H1 (cell line): ENCODE results near the gene DCTPP1. TPM values are rescaled to one million over a fixed set of nuclear protein-coding genes. Genes with fewer than 3 reads are reported as not detected.
"Not testable (repeated sequence)": the region's sequence is repeated elsewhere in the genome, so short reads cannot be mapped to it uniquely, and the experiment has no call there.

Experiments
- CTCF ChIA-PET: fragments of 300-600 bp; sonication (Branson Sonifier 250); formaldehyde crosslinking; loops from one replicate; lab custom pipeline; 2021; ENCODE audit not compliant: partially characterized antibody; lab: Charles Lee
- POLR2A ChIA-PET: fragments of 300-600 bp; sonication (Branson Sonifier 250); formaldehyde crosslinking; loops from one replicate; lab custom pipeline; 2021; ENCODE audit warnings: inconsistent platforms; ENCODE audit not compliant: partially characterized antibody; lab: Charles Lee
- DNase-seq, 2 experiments: peaks; one replicate each; pipeline versions ENCODE4 v3.0.0 to v3.0.0-alpha.2; 2010 to 2022; ENCODE audit warnings: low spot score in 2 of 2, low read depth in 1 of 2, mixed read lengths in 1 of 2
- FAIRE-seq: peaks from 2 replicates; lab custom pipeline; 2011; peaks lifted over from hg19 to GRCh38; lab: Jason Lieb, UNC
- H2AFZ ChIP-seq: 2 replicates; pipeline ENCODE4 v1.8.1; 2012; ENCODE audit warnings: low read length, inconsistent platforms
- H2AK5ac ChIP-seq: 2 replicates; pipeline ENCODE4 v1.6.1; 2013; ENCODE audit warnings: low read depth, low read length
- H2BK120ac ChIP-seq: replicated peaks from 2 replicates; pipeline ENCODE3; 2013; ENCODE audit warnings: low read depth, low read length, inconsistent platforms
- H2BK12ac ChIP-seq: 2 replicates; pipeline ENCODE4 v1.6.1; 2013; ENCODE audit warnings: low read depth, low read length
- H2BK15ac ChIP-seq: 2 replicates; pipeline ENCODE4 v1.6.1; 2013; ENCODE audit warnings: low read length
- H2BK20ac ChIP-seq: 2 replicates; pipeline ENCODE4 v1.6.1; 2013; ENCODE audit warnings: low read length
- H2BK5ac ChIP-seq: 2 replicates; pipeline ENCODE4 v1.6.1; 2013; ENCODE audit warnings: low read depth, low read length
- H3K14ac ChIP-seq: 2 replicates; pipeline ENCODE4 v1.6.1; 2013; ENCODE audit warnings: inconsistent platforms; ENCODE audit not compliant: insufficient read length
- H3K18ac ChIP-seq: 2 replicates; pipeline ENCODE4 v1.6.1; 2013; ENCODE audit warnings: low read length; ENCODE audit errors: extremely low read depth
- H3K23ac ChIP-seq: 2 replicates; pipeline ENCODE4 v1.6.1; 2013; ENCODE audit warnings: inconsistent platforms; ENCODE audit not compliant: insufficient read length
- H3K23me2 ChIP-seq: 2 replicates; pipeline ENCODE4 v1.6.1; 2013; ENCODE audit warnings: low read depth, low read length
- H3K27ac ChIP-seq: 2 replicates; pipeline ENCODE4 v1.6.1; 2011; ENCODE audit warnings: low read depth, low read length, inconsistent platforms
- H3K27me3 ChIP-seq, 4 experiments: replicated peaks in 1 of 4; 1 replicate in 1 of 4; 2 replicates in 3 of 4; pipeline versions ENCODE4 v1.6.1 to v1.8.1; 2011 to 2013; ENCODE audit warnings: low read length in 3 of 4, mild to moderate bottlenecking in 3 of 4, inconsistent platforms in 2 of 4, mixed read lengths in 2 of 4, moderate library complexity in 1 of 4; ENCODE audit not compliant: control insufficient read depth in 3 of 4, insufficient read depth in 3 of 4; ENCODE audit errors: extremely low read depth in 1 of 4
- H3K36me3 ChIP-seq, 4 experiments: 2 replicates each; pipeline versions ENCODE4 v1.6.1 to v1.8.1; 2011 to 2013; ENCODE audit warnings: mild to moderate bottlenecking in 4 of 4, low read length in 3 of 4, moderate library complexity in 2 of 4, control low read depth in 1 of 4, inconsistent platforms in 1 of 4; ENCODE audit not compliant: insufficient read depth in 4 of 4, control insufficient read depth in 2 of 4
- H3K4ac ChIP-seq: replicated peaks from 2 replicates; pipeline ENCODE3; 2013; ENCODE audit warnings: low read length, low read depth, mixed read lengths, inconsistent platforms; ENCODE audit not compliant: insufficient read length
- H3K4me1 ChIP-seq, 4 experiments: replicated peaks in 1 of 4; 1 replicate in 1 of 4; 2 replicates in 3 of 4; pipeline versions ENCODE4 v1.6.1 to v1.8.1; 2011 to 2013; ENCODE audit warnings: low read length in 3 of 4, inconsistent platforms in 2 of 4, mixed read lengths in 1 of 4; ENCODE audit not compliant: insufficient read depth in 4 of 4, control insufficient read depth in 3 of 4
- H3K4me2 ChIP-seq, 2 experiments: 2 replicates each; pipeline versions ENCODE4 v1.6.1 to v1.8.1; 2011 to 2013; ENCODE audit warnings: low read depth in 2 of 2, low read length in 2 of 2, control low read depth in 1 of 2, inconsistent platforms in 1 of 2, mild to moderate bottlenecking in 1 of 2; ENCODE audit not compliant: insufficient read depth in 1 of 2
- H3K4me3 ChIP-seq, 4 experiments: fragments of 200-600, 300-600 bp in 1 of 4; sonication (generic), shearing (Covaris generic), sonication (Bioruptor Twin) in 1 of 4; 2 replicates each; pipeline versions ENCODE4 v1.5.1 to v1.8.1; 2011 to 2016; ENCODE audit warnings: low read length in 4 of 4, low read depth in 3 of 4, control low read depth in 2 of 4, inconsistent platforms in 2 of 4, mild to moderate bottlenecking in 2 of 4, mixed read lengths in 1 of 4, moderate library complexity in 1 of 4; ENCODE audit not compliant: insufficient read depth in 2 of 4; ENCODE audit errors: extremely low read depth in 1 of 4
- H3K56ac ChIP-seq: replicated peaks from 2 replicates; pipeline ENCODE3; 2013; ENCODE audit warnings: low read depth, mild to moderate bottlenecking, mixed read lengths, low read length, inconsistent platforms; ENCODE audit not compliant: insufficient read length
- H3K79me1 ChIP-seq: 2 replicates; pipeline ENCODE4 v1.6.1; 2013; ENCODE audit warnings: low read depth, low read length, control low read depth
- H3K79me2 ChIP-seq, 2 experiments: 2 replicates each; pipeline versions ENCODE4 v1.6.1 to v1.8.1; 2012 to 2013; ENCODE audit warnings: low read length in 2 of 2, mild to moderate bottlenecking in 2 of 2, inconsistent platforms in 1 of 2; ENCODE audit not compliant: insufficient read depth in 2 of 2, control insufficient read depth in 1 of 2
- H3K9ac ChIP-seq, 4 experiments: replicated peaks in 1 of 4; 1 replicate in 1 of 4; 2 replicates in 3 of 4; pipeline versions ENCODE4 v1.6.1 to v1.8.1; 2011 to 2013; ENCODE audit warnings: low read depth in 3 of 4, low read length in 3 of 4, control low read depth in 2 of 4, mild to moderate bottlenecking in 2 of 4, moderate library complexity in 2 of 4, inconsistent platforms in 1 of 4; ENCODE audit errors: extremely low read depth in 1 of 4
- H3K9me3 ChIP-seq, 2 experiments: 2 replicates each; pipeline versions ENCODE4 v1.6.1 to v1.8.1; 2012 to 2013; ENCODE audit warnings: mild to moderate bottlenecking in 2 of 2, moderate library complexity in 2 of 2, control low read depth in 1 of 2, inconsistent platforms in 1 of 2, low read depth in 1 of 2, low read length in 1 of 2, mixed read lengths in 1 of 2; ENCODE audit not compliant: insufficient read depth in 2 of 2
- H4K20me1 ChIP-seq, 2 experiments: replicated peaks in 1 of 2; 2 replicates each; pipeline versions ENCODE3 to v1.8.1; 2011 to 2013; ENCODE audit warnings: inconsistent platforms in 2 of 2, low read length in 2 of 2, mild to moderate bottlenecking in 1 of 2; ENCODE audit not compliant: insufficient read depth in 2 of 2, control insufficient read depth in 1 of 2
- H4K5ac ChIP-seq: 2 replicates; pipeline ENCODE4 v1.6.1; 2013; ENCODE audit warnings: low read length, low read depth, mixed read lengths, inconsistent platforms; ENCODE audit not compliant: insufficient read length
- H4K8ac ChIP-seq: 2 replicates; pipeline ENCODE4 v1.8.0; 2013; ENCODE audit warnings: mild to moderate bottlenecking, moderate library complexity, low read length, inconsistent platforms; ENCODE audit not compliant: insufficient read depth; ENCODE audit errors: extremely low read depth
- H4K91ac ChIP-seq: replicated peaks from 2 replicates; pipeline ENCODE3; 2013; ENCODE audit warnings: low read length, mixed read lengths, inconsistent platforms; ENCODE audit not compliant: insufficient read length
- CHD1 ChIP-seq: IDR thresholded peaks from 2 replicates; pipeline ENCODE4 v1.6.1; 2012; ENCODE audit warnings: low read depth, low read length, improper control_type of control experiment
- CHD2 ChIP-seq: IDR thresholded peaks from 2 replicates; pipeline ENCODE4 v1.6.1; 2012; ENCODE audit warnings: low read length, improper control_type of control experiment
- POLR2A ChIP-seq, 2 experiments: IDR thresholded peaks; 1 replicate in 1 of 2; 2 replicates in 1 of 2; pipeline ENCODE4 v1.6.1; 2011; ENCODE audit warnings: low read depth in 2 of 2, low read length in 2 of 2, mild to moderate bottlenecking in 2 of 2; ENCODE audit errors: control extremely low read depth in 1 of 2
- SAP30 ChIP-seq: fragments of 300-600 bp; sonication (generic); IDR thresholded peaks from 2 replicates; pipeline ENCODE4 v1.7.1; 2012; ENCODE audit warnings: low read length, moderate library complexity, mild to moderate bottlenecking, inconsistent platforms; ENCODE audit not compliant: insufficient read depth, insufficient replicate concordance
- WGBS, 2 experiments: shearing (Covaris generic) in 1 of 2; methylation state at CpG; one replicate each; pipeline versions ENCODE4 v1.1.6 to v1.1.7; 2013 to 2015; ENCODE audit warnings: low lambda C conversion rate in 2 of 2, mixed read lengths in 2 of 2, inconsistent platforms in 1 of 2, low coverage in 1 of 2, missing lambda C conversion rate in 1 of 2; ENCODE audit not compliant: insufficient replicate concordance in 2 of 2, insufficient coverage in 1 of 2, insufficient read length in 1 of 2; ENCODE audit errors: extremely low coverage in 1 of 2, missing lambda C conversion rate in 1 of 2; 5-methylcytosine and 5-hydroxymethylcytosine counted together
- polyA plus RNA-seq, 7 experiments: library from polyadenylated mRNA; depleted of rRNA in 3 of 7; stranded (reverse) in 5 of 7; unstranded in 2 of 7; fragments of >200 nt in 5 of 7; fragments of 200-250 nt in 2 of 7; gene quantifications; 1 replicate in 5 of 7; 2 replicates in 1 of 7; 4 replicates in 1 of 7; pipeline versions ENCODE4 v1.2.1 to v1.2.3, GENCODE V29; 2011 to 2013; ENCODE audit warnings: missing spikeins in 2 of 7, mixed read lengths in 2 of 7
- total RNA-seq: library from RNA; stranded (reverse); fragmentation: NEBNext Ultra II Directional; extraction: Animal tissue kit (Norgen Biotek cat#: 25700); gene quantifications from 2 replicates; pipeline ENCODE4 v1.2.1, GENCODE V29; 2021

Gene DCTPP1
- total and polyA plus RNA-seq, 2 of the 8 experiments (the other 6 are each of a cell fraction or from before 2014, with no cell fraction given) = 94.5 to 103 TPM

- TF ChIP-seq SAP30 (no peak), CHD2 (no peak), POLR2A (IDR thresholded peaks at IDR 0.05; ENCODE audit: control extremely low read depth in 1 of 2, low read depth in 2 of 2, low read length in 2 of 2) (no peak), CHD1 (no peak)
- TF ChIP-seq, all 59 proteins: peak for 0
Measured at GRCh38 chr16:30456302-30456701, 26.5 kb upstream of the DCTPP1 start (continued).

- H4K20me1 ChIP-seq, H3K27ac ChIP-seq, H2AFZ ChIP-seq, H4K5ac ChIP-seq, H3K4ac ChIP-seq, H3K9me3 ChIP-seq, H3K23ac ChIP-seq, H3K23me2 ChIP-seq, H2AK5ac ChIP-seq, H2BK15ac ChIP-seq, H3K27me3 ChIP-seq, H3K4me3 ChIP-seq, POLR2A ChIA-PET, DNase-seq, H3K9ac ChIP-seq, H3K36me3 ChIP-seq, H3K4me2 ChIP-seq, H3K14ac ChIP-seq, H2BK12ac ChIP-seq, H2BK20ac ChIP-seq, H3K56ac ChIP-seq, H3K4me1 ChIP-seq, H4K91ac ChIP-seq, H2BK120ac ChIP-seq, H4K8ac ChIP-seq, H2BK5ac ChIP-seq, H3K18ac ChIP-seq, H3K79me1 ChIP-seq, FAIRE-seq, H3K79me2 ChIP-seq: not testable (repeated sequence)
- 92% methylated on average over 20 of the region's 20 CpGs; no CpG with 5 or more reads in 1 of the 2 experiments for WGBS, 2 experiments
- CTCF ChIA-PET = interaction anchor here (2.1 kb wide), 1 partner anchor 162 kb away, joined by 7 read pairs; no protein-coding TSS in a partner anchor
Measured at GRCh38 chr16:30452709-30453580, 23.1 kb upstream of the DCTPP1 start.
